ENCODE results near the gene ATXN2.

GRCh38 chr12:111408116-111408440 lies 191.0 kb downstream of the ATXN2 start:
- TF ChIP-seq GATA2 (IDR thresholded peaks at IDR 0.05; ENCODE audit: low read depth, low read length) (no peak), GATA3 (IDR thresholded peaks at IDR 0.05; ENCODE audit: low read depth, low read length) (no peak)
